Fibroblast of villous mesenchyme (primary cell): ENCODE results near the gene DNM2. TPM values are rescaled to one million over a fixed set of nuclear protein-coding genes. Genes with fewer than 3 reads are reported as not detected.
"Not testable (repeated sequence)": the region's sequence is repeated elsewhere in the genome, so short reads cannot be mapped to it uniquely, and the experiment has no call there.

Source experiments
- DNase-seq: peaks from one replicate; pipeline ENCODE4 v3.0.0-alpha.2; 2010; ENCODE audit warnings: low read depth
- H3K4me3 ChIP-seq: 2 replicates; pipeline ENCODE4 v1.5.1; 2011; ENCODE audit warnings: low read depth, mild to moderate bottlenecking, low read length
- total RNA-seq: library from RNA; depleted of rRNA; stranded (reverse); fragments of >200 nt; gene quantifications from 2 replicates; pipeline ENCODE4 v1.2.3, GENCODE V29; 2012
- TF ChIP-seq, protein P1 (sequence below): IDR thresholded peaks from 2 replicates; pipeline ENCODE4 v1.5.1; 2012; ENCODE audit warnings: low read depth, mild to moderate bottlenecking, low read length; ENCODE audit not compliant: insufficient read depth

DNM2 gene
- total RNA-seq, 1 donor, result 101 TPM

DNA sequence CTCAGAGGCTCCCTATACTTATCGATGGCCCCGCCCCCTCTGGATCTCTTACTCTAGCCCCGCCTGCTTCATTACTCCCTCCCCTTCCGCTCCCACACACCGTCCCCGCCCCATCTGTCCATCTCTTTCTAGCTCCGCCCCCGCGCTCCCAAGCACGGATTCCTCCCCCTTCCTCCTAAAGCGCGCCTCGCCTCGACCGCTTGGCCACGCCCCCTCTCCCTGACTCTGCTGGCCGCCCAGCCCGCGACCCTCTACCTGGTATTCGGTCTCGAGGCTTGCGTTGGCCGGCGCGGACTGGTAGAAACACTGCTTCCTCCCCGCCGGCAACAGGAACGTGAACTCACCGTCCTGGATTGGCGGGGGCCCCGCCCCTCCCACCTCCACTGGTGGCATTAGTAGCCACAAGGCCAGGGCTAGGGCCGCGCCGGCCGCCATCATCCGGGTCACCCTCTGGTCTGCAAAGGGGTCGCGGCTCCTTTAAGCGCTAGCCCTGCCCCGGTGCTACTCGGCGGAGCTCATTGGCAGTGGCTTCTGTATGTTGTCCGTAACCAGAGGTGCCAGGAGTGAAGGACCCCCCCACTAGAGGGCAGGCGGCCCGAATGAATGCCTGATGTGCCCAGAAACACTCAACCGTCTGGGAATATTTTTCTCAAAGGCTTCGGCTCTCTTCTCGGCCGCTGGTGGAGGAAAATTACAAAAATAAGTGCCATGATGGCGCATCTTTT lies 118.0 kb downstream of the DNM2 start, which contains the start of gene TMED1:
TSS of gene TMED1 (minus strand) at position 459 of the 725 bp plus-strand sequence. CDS start at position 438, 21 bp downstream.
- DNase-seq, result peak; percentile 99
- TF ChIP-seq, protein P1, sequence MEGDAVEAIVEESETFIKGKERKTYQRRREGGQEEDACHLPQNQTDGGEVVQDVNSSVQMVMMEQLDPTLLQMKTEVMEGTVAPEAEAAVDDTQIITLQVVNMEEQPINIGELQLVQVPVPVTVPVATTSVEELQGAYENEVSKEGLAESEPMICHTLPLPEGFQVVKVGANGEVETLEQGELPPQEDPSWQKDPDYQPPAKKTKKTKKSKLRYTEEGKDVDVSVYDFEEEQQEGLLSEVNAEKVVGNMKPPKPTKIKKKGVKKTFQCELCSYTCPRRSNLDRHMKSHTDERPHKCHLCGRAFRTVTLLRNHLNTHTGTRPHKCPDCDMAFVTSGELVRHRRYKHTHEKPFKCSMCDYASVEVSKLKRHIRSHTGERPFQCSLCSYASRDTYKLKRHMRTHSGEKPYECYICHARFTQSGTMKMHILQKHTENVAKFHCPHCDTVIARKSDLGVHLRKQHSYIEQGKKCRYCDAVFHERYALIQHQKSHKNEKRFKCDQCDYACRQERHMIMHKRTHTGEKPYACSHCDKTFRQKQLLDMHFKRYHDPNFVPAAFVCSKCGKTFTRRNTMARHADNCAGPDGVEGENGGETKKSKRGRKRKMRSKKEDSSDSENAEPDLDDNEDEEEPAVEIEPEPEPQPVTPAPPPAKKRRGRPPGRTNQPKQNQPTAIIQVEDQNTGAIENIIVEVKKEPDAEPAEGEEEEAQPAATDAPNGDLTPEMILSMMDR, result peak; percentile 21
- peak within 1 kb of the TSS; percentile 79 for H3K4me3 ChIP-seq

DNA sequence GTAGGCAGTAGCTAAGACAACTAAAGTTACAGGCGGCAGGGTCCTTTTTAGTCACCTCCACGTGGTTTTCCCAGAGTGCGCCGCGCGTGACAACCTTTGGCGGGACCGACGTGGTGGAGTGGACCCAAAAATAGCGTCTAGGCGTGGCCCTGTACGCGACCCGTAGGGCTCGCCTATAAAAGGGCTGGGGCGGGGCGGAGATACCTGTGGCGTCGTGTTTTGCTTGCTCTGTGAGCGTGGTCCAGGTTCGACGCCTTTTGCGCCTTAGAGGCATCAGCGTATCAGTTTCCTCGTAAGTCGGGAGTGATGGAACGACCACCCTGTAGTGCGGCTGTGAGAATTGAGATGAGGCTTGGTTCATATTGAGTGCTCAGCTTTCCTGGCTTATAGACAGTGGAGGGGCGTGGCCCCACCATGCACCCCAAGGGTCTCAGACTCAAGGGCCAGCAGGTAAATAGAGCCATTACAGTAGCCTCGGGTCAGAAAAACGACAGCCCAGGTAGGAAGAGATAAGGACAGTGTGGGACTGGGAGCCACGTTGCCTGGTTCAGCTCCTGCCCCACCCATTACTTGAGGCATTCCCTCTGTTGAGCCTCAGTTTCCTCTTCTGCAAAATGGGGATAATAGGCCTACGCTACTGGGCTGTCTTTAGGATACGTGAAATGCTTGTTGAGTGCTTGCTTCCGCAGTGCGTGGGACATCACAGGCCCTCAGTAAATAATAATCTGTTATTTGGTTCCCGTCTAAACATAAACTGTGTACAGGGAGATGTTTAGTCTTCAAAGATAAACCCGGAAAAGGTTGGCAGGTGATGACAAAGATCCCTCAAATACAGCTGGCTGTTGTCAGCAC lies 118.8 kb downstream of the DNM2 start:
- peak overlapping the region; percentile 79 for H3K4me3 ChIP-seq
- DNase-seq, result no peak
- TF ChIP-seq, protein P1, result no peak

DNA sequence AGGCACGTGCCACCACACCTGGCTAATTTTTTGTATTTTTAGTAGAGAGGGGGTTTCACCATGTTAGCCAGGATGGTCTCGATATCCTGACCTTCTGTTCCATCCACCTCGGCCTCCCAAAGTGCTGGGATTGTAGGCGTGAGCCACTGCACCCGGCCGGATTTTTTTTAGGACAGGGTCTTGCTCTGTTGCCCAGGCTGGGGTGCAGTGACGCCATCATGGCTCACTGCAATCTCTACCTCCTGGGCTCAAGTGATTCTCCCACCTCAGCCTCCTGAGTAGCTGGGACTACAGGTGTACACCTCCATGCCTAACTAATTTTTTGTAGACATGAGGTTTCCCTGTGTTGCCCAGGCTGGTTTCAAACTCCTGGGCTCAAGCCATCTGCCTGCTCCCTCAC lies 119.8 kb downstream of the DNM2 start:
- H3K4me3 ChIP-seq, DNase-seq: not testable (repeated sequence)

DNA sequence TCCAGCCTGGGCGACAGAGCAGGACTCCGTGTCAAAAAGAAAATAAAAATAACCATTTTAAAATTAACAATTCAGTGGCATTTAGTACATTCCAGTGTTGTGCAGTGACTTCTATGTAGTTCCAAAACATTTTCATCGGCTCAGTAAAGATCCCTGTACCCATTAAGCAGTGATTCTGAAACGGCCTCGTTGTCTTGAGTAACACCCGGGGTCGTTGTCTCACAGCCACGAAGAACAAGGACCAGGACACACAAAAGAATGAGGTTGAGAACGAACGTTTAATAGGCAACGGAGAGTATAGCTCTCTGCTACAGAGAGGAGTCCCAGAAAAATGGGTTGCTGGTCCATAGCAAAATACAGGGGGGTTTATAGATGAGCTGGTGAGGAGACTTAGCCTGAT lies 120.5 kb downstream of the DNM2 start:
- no peak overlapping the region for H3K4me3 ChIP-seq
- no peak for DNase-seq
- TF ChIP-seq, protein P1, result no peak

DNA sequence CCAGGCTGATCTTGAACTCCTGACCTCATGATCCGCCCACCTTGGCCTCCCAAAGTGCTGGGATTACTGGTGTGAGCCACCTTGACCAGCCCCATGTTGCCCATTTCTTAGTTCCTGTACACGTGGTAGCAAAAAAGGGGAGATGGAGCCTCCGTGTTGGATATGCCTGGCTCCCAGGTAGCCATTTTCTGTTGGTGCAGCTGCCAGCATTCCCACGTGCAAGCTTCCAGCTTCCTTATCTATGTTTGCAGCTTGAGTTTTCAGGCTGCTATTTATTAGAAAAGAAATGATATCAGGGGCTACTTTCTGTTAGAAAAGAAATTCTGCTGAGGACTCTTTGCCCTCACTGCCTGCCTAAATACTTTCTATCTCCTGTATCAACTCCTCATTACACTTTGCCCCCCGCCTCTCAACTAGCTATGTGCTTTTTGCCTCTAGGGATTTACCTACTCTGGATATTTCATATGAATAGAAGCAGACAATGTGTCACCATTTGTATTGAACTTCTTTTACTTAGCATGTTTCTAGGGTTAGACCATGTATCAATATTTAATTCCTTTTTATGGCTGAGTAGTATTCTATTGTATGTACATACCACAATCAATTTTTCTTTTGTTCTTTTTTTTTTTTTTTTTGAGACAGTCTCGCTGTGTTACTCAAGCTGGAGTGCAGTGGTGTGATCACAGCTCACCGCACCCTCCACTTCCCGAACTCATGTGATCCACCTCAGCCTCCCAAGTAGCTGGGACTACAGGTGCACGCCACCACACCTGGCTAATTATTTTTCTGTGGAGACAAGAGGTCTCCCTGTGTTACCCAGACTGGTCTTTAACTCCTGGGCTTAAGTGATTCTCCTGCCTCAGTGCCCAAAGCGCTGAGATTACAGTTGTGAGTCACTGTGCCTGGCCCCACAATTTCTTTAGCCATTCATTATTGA lies 121.5 kb downstream of the DNM2 start:
- TF ChIP-seq, protein P1, result no peak
- no peak overlapping the region for H3K4me3 ChIP-seq
- no peak for DNase-seq

DNA sequence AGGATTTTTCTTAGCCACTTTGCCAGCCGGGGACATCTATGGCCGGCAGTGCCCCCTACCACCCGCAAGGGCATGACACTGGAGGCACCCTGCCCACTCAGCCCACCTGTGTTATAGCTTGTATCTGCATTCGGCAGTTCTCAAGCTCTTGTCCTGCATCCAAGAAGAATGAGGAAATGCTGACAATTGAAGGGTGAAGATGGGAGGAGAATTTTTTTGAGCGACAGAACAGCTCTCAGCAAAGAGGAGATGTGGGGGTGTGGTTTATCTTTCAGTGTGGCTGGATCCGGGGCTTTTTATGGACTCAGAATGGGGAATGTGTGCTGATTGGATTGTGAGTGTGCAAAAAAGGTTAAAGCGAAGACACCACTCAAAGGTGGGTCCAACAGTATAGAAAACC lies 124.9 kb downstream of the DNM2 start:
- no peak overlapping the region for H3K4me3 ChIP-seq
- no peak for DNase-seq
- TF ChIP-seq, protein P1, result no peak
